ENCODE data around the gene MESP2.

- TF ChIP-seq CTCF (IDR thresholded peaks at IDR 0.05; ENCODE audit: control extremely low read depth in 1 of 3, insufficient read depth in 1 of 3, low read depth in 1 of 3, low read length in 3 of 3), result no peak
- TF ChIP-seq EGR1 (IDR thresholded peaks at IDR 0.05; ENCODE audit: borderline replicate concordance, low read depth, low read length), result no peak
- TF ChIP-seq, protein P1, sequence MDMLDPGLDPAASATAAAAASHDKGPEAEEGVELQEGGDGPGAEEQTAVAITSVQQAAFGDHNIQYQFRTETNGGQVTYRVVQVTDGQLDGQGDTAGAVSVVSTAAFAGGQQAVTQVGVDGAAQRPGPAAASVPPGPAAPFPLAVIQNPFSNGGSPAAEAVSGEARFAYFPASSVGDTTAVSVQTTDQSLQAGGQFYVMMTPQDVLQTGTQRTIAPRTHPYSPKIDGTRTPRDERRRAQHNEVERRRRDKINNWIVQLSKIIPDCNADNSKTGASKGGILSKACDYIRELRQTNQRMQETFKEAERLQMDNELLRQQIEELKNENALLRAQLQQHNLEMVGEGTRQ (IDR thresholded peaks at IDR 0.05; ENCODE audit: low read length), result no peak
- TF ChIP-seq SP4 (IDR thresholded peaks at IDR 0.05; ENCODE audit: low read length), result no peak
- no peak for TF ChIP-seq GABPA (IDR thresholded peaks at IDR 0.05; ENCODE audit: borderline replicate concordance, insufficient read depth, low read length)
- TF ChIP-seq MAFK (IDR thresholded peaks at IDR 0.05; ENCODE audit: low read depth, low read length), result no peak
- TF ChIP-seq EZH2 (IDR thresholded peaks at IDR 0.05; ENCODE audit: low read depth, low read length, severe bottlenecking), result no peak
- TF ChIP-seq SIRT6 (IDR thresholded peaks at IDR 0.05; ENCODE audit: low read length), result no peak
Measured at GRCh38 chr15:89802986-89803824, 27.1 kb downstream of the MESP2 start.
